Activated gamma-delta T cell treated with Interleukin-2 at 50 U/mL for 16 hours (primary cell): ENCODE measurements around the gene ITGA6.

ENCODE experiments used
- DNase-seq: peaks from one replicate; pipeline ENCODE4 v3.0.0-alpha.2; 2020

Gene ITGA6

GRCh38 chr2:172442072-172442895 lies 14.9 kb downstream of the ITGA6 start:
- peak; percentile 41 for DNase-seq

GRCh38 chr2:172445851-172446250 lies 18.5 kb downstream of the ITGA6 start:
- DNase-seq, result no peak

DNA sequence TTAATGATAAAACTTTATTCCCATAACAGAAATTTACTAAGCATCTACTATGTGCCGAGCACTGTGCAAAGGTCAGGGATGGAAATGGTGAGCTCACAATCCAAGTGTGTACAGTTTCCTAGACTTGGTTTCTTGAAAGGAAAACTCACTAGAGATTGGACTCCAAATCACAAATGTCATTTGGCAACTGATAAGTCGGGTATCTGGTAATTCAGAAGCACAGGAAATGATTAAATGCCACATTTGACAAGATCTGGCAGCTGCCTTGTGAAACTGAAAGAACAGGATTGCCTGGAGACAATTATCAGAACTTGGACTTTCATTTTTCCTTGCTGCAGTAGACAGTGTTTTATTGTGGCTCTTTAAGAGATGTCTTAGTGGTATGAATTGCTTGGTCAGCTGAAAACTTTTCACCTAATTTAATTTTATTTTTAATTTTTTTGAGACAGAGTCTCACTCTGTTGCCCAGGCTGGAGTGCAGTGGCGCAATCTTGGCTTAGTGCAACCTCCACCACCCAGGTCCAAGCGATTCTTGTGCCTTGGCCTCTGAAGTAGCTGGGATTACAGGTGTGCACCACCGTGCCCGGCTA lies 19.2 kb downstream of the ITGA6 start:
- no peak for DNase-seq

- no peak for DNase-seq
Measured at GRCh38 chr2:172447811-172448493, 20.6 kb downstream of the ITGA6 start.

DNA sequence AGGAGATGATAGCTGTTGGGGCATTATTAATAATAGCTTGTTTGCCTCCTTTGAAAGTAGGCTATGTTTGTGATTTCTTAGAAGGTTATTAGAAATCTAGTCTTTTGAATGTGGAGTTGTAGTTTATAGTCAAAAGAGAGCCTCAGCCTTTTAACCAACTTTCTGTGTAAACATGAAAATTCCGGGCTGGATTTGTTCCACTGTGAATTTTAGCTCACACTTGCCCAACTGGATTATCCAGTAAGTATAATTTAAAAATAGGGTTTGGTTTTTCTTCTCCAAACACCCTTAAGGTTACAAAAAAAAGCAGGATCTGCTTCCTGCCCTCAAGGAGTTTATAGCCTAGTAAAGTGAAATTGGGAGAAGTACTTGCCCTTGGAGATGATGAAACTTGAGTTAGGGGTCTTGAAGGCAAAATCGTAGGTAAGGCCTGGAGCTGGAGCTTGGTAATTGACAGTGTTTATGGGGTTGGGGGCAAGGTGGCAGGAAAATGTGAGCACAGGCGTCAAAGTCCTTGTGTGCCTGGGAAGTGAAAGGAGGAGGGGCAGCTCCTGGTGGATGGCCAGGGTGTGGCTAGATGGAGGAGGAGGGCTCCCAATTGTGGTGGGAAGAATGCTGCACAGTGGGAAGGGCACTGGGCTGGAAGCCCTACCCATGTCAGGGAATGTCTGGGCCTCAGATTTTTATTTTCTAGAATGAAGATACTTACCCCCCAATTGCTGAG lies 21.3 kb downstream of the ITGA6 start:
- no peak for DNase-seq

GRCh38 chr2:172449911-172450550 lies 22.6 kb downstream of the ITGA6 start:
- no peak for DNase-seq

- no peak for DNase-seq
Measured at GRCh38 chr2:172451923-172452322, 24.5 kb downstream of the ITGA6 start.

DNA sequence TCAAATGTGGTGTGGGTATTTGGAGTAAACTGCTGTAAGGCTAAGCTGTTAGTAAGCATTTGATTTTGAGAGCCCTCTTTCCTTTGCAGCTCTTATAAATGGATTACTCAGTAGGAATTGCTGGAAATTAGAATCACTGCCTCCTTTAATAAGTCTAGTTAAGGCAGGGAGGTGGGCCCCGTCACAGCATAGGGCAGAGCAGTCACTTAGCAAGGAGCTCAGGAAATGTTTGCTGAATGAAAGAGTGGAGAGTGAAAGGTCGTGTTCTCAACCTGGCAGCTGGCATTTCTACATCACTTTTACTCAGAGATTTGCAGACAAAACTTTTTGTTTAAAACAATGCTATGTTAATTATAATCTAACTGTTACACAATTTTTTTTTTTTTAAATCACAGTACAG lies 25.5 kb downstream of the ITGA6 start:
- no peak for DNase-seq

GRCh38 chr2:172454404-172455120 lies 27.2 kb downstream of the ITGA6 start:
- DNase-seq, result no peak

DNA sequence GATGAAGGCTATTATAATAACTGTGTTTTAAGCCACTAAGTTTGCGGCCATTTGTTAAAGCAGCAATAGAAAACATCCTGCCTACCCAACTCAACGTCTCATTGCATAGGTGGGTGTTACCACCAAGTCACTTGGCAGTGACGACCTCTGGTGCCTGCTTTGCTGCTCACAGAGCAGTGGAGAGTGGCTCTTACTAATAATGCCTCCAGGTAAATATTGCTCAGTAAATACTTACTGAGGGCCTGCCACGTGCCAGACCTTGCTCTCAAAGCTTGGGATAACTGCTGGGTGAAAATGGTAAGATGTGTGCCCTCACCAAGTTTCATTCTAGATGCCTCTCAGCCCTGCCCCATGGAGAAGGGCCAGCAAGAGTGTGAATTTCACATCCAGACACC lies 27.7 kb downstream of the ITGA6 start:
- peak; percentile 22 for DNase-seq

GRCh38 chr2:172456002-172456401 lies 28.6 kb downstream of the ITGA6 start:
- DNase-seq, result no peak

DNA sequence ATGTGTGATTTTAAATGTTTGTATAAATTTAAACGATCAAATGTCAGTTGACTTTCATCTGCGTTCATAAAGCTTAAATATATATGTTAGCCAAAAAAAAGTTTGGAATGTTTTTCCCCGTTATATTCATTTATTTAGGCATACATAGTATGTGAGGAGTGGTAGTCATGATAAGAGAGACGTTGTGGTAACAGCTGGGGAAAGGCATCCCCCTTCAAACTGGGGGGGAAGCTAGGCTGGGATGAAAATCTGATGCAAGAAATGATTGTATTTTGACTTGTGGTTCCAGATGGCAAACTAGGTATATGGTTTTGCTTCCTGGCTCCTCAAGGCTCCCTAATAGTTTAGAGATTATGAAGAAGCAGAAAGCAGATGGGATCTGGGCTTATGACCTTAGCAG lies 30.1 kb downstream of the ITGA6 start:
- no peak for DNase-seq

GRCh38 chr2:172458561-172459124 lies 31.3 kb downstream of the ITGA6 start:
- no peak for DNase-seq

- DNase-seq, result no peak
Measured at GRCh38 chr2:172460780-172461201, 33.4 kb downstream of the ITGA6 start.

- DNase-seq, result peak; percentile 76
Measured at GRCh38 chr2:172461591-172462372, 34.4 kb downstream of the ITGA6 start.

GRCh38 chr2:172462373-172462848 lies 35.0 kb downstream of the ITGA6 start:
- DNase-seq, result no peak

DNA sequence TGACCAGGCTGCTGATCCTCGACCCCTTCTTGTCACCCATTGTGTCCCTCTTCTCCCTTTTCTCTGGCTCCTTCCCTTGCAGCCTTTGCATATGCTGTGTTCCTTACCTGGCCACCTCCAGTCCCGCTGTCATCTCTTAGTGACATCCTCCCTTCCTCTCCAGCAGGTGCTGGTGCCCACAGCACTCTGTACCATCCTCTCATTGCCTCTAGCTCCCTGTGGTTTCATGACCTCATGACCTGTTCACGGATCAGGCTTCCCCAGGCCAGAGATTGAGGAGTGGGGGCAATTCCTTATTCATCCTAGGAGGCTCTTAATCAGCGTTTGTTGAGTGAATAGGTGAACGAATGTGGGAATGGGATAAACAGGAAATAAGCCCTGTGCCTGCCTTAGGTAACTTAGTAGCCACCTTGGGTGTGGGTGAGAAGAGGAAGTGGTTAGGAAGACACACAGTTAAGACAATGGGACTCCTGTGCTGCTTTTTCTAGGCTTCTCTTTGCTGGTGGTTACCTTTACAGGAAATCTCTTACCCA lies 35.5 kb downstream of the ITGA6 start:
- peak; percentile 51 for DNase-seq

DNA sequence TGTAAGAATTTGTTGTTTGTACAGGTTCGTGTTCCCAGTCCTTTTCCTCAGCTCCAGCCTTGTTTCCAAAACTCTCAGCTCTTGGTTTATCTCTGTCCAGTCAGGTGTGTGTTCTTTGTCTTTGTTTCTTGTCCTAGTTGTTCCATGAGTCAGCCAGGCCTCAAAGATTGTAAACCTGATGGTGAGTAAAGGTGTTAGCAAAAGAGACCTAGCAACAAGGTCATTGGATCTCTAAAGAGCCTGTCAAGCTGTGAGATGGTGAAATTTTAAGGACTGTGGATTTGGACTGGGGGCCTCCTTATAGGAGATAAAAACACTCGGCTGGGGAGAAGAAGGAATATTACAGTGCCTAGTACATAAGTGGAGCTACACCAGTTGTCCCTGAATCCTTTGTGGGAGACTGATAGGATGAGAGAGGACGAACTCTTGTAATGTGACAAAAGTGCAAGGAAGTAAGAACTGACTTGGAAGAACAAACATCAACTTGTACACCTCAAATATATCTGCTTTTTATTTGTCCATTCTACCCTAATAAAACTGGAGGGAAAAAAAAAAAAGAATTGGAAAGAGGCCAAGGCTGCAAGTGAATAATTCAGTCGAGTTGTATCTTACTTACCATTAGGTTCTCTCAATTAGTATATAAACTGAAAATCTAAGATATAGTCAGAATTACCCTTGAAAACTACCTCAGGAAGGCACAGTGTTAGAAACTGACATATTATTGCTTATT lies 37.2 kb downstream of the ITGA6 start:
- DNase-seq, result no peak

DNA sequence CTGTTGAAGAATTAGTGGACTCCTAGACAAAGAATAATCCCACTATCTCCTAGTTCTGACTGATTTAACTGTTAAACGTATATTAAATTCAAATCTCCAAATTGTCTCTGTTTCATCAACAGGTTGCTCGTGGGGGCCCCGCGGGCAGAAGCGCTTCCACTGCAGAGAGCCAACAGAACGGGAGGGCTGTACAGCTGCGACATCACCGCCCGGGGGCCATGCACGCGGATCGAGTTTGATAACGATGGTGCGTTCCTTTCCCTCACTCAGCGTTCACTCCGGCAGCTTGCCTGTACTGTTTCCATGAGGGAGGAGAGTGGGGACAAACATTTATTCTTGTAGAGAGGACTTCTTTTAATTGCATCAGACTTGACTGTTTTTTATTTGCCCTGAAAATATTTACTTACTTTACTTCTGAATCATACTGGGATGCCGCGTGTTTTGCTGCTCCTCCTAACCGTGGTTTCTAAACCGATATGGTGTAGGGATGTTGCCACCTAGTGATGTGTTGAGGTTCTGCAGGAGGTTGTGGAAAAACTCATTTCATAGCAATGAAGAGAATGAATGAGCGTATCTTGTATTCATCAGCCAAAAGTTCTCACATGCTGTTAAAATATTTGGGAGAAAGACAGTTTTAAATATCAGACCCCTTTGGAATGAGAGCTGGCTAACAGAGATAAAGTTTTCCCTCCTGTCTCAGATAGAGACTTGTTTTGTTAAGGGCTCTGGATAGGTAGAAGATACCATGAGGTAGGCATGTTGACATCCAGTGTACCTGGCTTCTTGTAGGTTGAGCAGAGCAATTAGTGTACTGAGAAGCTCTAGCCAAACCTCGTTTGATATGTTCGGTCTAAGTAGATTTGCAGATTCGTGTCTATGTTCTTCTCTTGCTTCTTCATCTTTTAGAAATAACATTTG lies 38.3 kb downstream of the ITGA6 start:
- DNase-seq, result peak; percentile 70
